Right ventricle myocardium inferior (tissue), 1 donor: ENCODE measurements around the gene PADI2. TPM values are rescaled to one million over a fixed set of nuclear protein-coding genes. Genes with fewer than 3 reads are reported as not detected.

Experiments used
- ATAC-seq: fragments of 200-7000 bp; cut with Tn5 transposase; one replicate; pipeline ENCODE4 v1.9.1; 2020; ENCODE audit warnings: mild to moderate bottlenecking, moderate library complexity
- DNase-seq: peaks from one replicate; pipeline ENCODE4 v3.0.0; 2021; ENCODE audit errors: missing footprints
- intact Hi-C: fragments of 100-400 bp; cut with DNase I; formaldehyde crosslinking; loops from one replicate; pipeline ENCODE4 v1.11.0; 2022
- total RNA-seq: library from RNA; stranded (reverse); fragmentation: NEBNext Ultra II Directional; extraction: Animal tissue kit (Norgen Biotek cat#: 25700); gene quantifications from one replicate; pipeline ENCODE4 v1.2.1, GENCODE V29; 2021
- donor health status: DM: no; HTN: yes; CAD: no; lungs with severe emphysema.

PADI2 gene
- total RNA-seq, 1 donor from 2014 or later: 0.87 TPM

DNA sequence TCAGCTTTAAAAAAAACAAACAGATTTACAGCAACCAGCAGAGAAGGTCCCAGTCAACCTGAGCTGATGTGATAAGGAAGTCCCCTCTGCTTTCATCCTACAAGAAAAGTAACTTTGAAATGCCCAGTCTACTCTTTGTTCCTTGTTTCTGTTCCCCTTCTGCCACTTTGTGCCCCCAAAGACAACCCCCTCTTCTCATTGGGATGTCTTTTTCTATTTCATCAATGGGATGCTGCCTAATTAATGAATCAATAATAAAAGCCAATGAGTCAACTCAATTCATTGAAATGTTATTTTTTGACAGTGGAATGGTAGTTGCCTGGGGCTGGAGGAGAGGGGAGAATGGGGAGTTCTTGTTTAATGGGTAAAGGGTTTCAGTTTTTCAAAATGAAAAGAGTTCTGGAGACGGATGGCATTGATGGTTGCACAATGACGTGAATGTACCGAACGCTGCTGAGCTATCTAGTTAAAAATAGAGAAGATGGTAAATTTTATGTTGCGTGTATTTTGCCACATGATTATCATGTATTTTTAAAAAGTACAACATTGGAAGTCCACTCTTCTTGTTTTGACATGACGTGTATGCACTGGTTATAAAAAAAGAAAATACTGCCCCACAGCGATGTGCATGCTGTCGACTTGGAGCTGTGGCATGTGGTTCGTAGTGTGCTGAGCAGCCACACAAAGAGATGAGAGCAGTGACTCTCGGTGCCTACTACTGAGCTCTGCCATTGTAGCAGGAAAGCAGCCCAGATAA, 22.4 kb upstream of the PADI2 start:
- DNase-seq (no peak), ATAC-seq (no peak)
- intact Hi-C loops: no loop called here

DNA sequence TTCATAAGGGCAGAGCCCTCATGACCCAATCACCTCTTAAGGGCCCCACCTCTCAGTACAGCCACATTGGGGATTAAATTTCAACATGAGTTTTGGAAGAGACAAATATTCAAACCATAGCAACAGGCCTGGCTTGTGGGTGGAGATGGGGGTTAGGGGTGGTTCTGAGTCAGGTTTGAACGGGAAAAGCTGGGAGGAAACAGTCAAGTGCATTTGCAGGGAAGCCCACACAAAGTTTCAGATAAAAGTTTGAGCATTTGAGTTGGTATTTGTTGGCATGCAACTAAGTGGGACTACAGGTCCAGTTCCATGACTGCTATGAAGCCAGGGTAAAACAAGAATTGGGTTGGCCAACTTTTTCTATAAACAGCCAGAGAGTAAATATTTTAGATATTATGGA, 21.0 kb upstream of the PADI2 start:
- ATAC-seq (no peak), DNase-seq (no peak)
- intact Hi-C loops: no loop called here

DNA sequence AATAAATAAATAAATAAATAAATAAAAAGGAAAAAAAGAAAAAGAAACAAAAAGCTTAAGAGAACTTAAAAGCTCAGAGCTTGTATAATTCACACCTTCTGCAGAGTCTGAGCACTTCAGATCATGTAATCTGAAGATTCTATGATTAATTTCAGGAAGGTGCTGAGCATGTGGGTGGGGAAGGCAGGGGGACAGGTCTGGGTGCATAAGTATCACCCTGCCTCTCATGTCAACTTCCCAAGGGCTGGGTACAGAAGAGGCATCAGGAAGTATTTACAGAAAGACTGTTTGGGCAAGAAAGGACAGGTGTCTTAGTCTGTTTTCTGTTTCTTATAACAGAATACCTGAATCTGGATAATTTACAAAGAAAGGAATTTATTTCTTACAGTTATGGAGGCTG, 20.4 kb upstream of the PADI2 start:
- DNase-seq (no peak), ATAC-seq (no peak)
- intact Hi-C loops: no loop called here

DNA sequence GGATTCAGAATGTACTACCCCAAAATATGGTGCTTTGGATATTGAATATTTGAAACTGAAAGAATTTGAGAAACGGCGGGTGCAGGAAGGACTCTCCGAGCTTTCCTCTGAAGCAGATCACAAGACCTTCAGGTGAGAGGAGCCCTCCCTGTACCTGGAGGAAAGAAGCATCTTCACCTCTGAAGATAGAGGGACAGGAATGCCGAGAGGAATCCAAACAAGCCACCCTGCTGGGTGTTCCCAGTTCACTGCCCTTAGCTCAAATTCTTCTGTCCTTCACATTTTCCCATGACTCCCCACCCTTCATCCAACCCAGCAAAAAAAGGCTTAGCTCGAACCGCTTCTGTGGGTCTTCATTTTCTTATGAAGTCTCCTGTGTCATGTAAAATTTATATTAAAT, 18.2 kb upstream of the PADI2 start:
- intact Hi-C loops: no loop called here
- ATAC-seq: no peak
- DNase-seq: no peak

- ATAC-seq: no peak
These were observed 17.7 kb upstream of the PADI2 start for GRCh38 chr1:17136936-17137335.

GRCh38 chr1:17136145-17136544, 16.9 kb upstream of the PADI2 start:
- intact Hi-C loops: no loop called here
- DNase-seq: no peak
- no peak for ATAC-seq

More at GRCh38 chr1:17136936-17137335, 17.7 kb upstream of the PADI2 start:
- no peak for DNase-seq
- intact Hi-C loops: no loop called here

- intact Hi-C loops: no loop called here
- DNase-seq: no peak
These were observed 16.3 kb upstream of the PADI2 start for GRCh38 chr1:17135530-17135929.

DNA sequence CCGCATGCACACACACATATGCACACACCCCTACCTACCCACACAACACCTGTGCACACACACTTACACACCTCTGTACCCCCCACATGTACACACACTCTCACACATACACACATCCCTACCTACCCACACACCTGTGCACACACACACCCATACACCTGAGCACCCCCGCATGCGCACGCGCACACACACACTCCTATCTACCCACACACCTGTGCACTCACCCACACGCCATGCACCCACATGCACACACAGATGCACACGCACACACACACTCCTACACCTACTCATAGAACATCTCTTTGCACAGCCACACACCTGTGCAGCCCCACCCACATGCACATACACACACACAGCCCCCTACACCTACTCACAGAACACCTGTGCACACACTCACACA, 15.5 kb upstream of the PADI2 start:
- no peak for DNase-seq
- ATAC-seq: no peak

More at GRCh38 chr1:17135530-17135929, 16.3 kb upstream of the PADI2 start:
- no peak for ATAC-seq

GRCh38 chr1:17134034-17134433, 14.8 kb upstream of the PADI2 start:
- DNase-seq (no peak), ATAC-seq (no peak)
- intact Hi-C loops: no loop called here

More for the DNA sequence above, 15.5 kb upstream of the PADI2 start:
- intact Hi-C loops: no loop called here

- no peak for DNase-seq
- ATAC-seq: no peak
- intact Hi-C loops: no loop called here
These were observed 10.9 kb upstream of the PADI2 start for GRCh38 chr1:17130138-17130635.

DNA sequence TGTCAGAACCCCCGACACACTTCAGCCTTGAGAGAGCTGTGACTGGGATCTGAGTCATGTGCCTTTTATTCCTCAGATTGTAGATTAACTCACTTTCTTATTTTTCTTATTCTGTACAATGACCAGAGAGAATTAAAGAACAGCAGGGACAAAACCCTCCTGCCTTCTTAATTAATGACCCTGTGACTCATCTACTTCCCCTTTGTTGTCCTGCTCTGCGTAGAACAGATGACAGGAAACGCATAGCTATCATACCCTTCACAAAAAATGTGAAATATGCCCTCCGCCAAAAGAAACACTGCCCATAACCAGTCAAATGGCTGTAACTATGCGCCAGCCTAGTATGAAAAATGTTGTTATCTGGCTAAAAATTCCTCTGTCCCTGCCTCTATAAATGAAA, 9.1 kb upstream of the PADI2 start:
- ATAC-seq: no peak
- intact Hi-C loops: loop anchor here (10.0 kb wide), 1 partner anchor 276 kb away; no protein-coding TSS in a partner anchor

DNA sequence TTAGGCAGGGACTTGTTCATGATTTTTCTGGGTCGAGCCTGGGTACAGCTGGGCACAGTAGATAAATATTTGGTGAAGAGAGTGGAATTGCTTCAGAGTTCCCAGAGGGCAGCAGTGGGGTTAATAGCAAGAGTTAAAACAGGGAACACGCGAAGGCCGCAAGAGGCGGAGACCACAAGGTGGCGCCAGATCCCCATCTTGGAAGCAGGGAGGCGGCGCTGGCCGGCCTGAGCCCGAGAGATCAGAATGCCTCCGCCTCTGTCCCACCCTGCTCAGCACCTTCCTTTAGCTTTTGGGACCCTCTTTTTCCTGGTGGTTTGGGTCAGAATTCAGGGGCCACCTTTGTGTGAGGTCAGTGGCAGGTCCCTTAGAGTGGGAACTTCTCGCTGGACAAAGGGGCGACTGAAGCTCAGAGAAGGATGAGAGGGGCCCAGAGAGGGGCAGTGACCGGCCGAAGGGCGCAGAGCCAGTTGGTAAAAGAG, 6.5 kb upstream of the PADI2 start:
- intact Hi-C loops: loop anchor here (1.0 to 10.0 kb wide), 3 partner anchors 112 to 279 kb away; no protein-coding TSS in a partner anchor
- DNase-seq: peak; percentile 96
- peak; percentile 83 for ATAC-seq

More for the DNA sequence above, 9.1 kb upstream of the PADI2 start:
- DNase-seq: no peak

GRCh38 chr1:17123196-17124045, 4.2 kb upstream of the PADI2 start:
- no peak for DNase-seq
- intact Hi-C loops: loop anchor here (2.0 to 10.0 kb wide), 2 partner anchors 213 to 281 kb away; no protein-coding TSS in a partner anchor
- no peak for ATAC-seq

GRCh38 chr1:17122521-17123164, 3.4 kb upstream of the PADI2 start:
- intact Hi-C loops: loop anchor here (10.0 kb wide), 1 partner anchor 282 kb away; no protein-coding TSS in a partner anchor
- DNase-seq (no peak), ATAC-seq (no peak)

DNA sequence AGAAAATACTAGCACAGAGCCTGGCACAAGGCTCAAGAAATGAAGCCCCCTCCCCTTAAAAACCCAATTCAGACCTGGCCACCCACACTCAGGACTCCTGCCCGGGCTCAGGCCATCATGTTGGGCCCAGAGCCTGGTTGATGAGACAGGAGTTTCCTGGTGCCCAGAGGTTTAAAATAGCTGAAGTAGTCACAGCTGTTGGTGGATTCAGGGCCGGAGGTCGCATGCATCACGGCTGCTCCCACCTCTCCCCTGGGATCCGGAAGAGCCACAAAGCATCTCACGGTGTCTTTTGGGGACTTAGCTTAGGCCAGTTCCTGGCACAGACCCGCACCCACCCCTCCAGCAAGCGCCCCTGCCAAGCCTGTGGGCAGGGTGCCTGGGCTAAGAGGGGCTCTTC, 2.6 kb upstream of the PADI2 start:
- no peak for ATAC-seq
- intact Hi-C loops: loop anchor here (10.0 kb wide), 1 partner anchor 283 kb away; no protein-coding TSS in a partner anchor
- DNase-seq: no peak

DNA sequence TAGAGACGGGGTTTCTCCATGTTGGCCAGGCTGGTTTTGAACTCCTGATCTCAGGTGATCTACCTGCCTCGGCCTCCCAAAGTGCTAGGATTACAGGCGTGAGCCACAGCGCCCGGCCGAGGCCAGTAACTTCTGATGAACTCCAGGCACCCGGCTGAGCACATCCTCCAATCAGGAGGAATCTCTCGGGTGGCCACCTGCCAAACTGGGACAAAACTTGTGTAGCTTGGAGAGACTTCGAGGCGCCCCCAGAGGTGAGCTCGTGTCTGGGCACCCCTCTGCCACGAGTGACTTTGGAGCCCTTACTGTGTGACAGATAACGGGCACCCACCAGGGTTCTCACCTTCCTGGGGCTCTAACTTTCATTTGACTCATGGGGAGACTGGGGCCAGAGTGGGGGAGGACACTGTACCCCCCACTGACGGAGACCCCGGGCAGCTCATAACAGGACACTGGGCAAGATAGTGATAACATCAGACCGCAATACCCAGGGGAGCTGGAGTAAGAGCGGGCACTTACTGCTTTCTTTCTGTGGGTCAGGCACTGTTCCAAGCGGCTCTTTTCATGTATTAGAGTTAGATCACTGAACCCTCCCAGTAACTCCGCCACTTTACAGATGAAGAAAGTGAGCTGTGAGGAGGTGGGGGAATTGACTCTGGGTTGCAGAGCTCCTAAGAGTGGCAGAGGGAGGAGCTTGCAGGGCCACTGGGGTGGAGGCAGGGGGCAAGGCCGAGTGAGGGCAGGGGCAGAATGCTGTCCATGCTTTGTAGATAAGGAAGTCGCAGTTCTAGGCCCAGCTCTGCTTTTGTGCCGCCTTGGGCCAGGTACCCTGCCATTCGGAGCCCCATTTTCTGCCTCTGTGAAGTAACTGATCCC, 1.9 kb upstream of the PADI2 start:
- intact Hi-C loops: loop anchor here (10.0 kb wide), 1 partner anchor 284 kb away; no protein-coding TSS in a partner anchor
- ATAC-seq (no peak), DNase-seq (no peak)

DNA sequence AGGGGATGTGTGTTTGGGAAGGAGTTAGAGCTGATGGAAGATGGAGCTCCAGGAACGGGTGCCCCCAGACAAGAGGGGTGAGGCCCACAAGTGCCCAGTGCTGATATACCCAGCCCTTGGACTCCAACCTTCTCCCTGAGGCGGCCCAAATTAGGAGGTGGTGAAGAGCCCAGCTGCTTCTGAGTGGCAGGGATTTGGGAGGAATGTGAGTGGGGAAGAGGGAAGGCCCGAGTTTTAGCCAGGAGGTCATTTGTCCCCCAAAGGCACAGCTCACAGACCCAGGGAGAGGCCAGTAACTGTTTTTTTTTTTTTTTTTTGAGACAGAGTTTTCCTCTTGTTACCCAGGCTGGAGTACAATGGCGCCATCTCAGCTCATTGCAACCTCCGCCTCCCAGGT, 1.2 kb upstream of the PADI2 start:
- DNase-seq (no peak), ATAC-seq (no peak)
- intact Hi-C loops: loop anchor here (10.0 kb wide), 1 partner anchor 284 kb away; no protein-coding TSS in a partner anchor
